HepG2 (cell line): ENCODE results near the gene BCAS3. TPM values are rescaled to one million over a fixed set of nuclear protein-coding genes. Genes with fewer than 3 reads are reported as not detected.

Experiments
- CEBPZ ChIP-seq: IDR thresholded peaks from 2 replicates; pipeline ENCODE4 v1.6.1; 2012; ENCODE audit warnings: low read length, improper control_type of control experiment
- FIP1L1 ChIP-seq: fragments of 200-400 bp; formaldehyde crosslinking; IDR thresholded peaks from 2 replicates; pipeline ENCODE4 v1.6.1; 2018; ENCODE audit warnings: low read depth, mild to moderate bottlenecking, low read length, moderate library complexity, borderline replicate concordance; ENCODE audit not compliant: insufficient read depth
- KLF16 ChIP-seq, 2 experiments: sonication (generic) in 1 of 2; formaldehyde crosslinking in 1 of 2; IDR thresholded peaks; 2 replicates each; pipeline versions ENCODE4 v1.6.1 to v1.8.0; 2016 to 2023; ENCODE audit warnings: missing genetic modification reagents in 2 of 2, missing compliant biosample characterization in 1 of 2
- MAFK ChIP-seq, 2 experiments: IDR thresholded peaks in 1 of 2; conservative IDR thresholded peaks in 1 of 2; 2 replicates each; pipeline ENCODE4 v1.6.1; 2011; ENCODE audit warnings: improper control_type of control experiment in 2 of 2, low read length in 2 of 2
- NPAS2 ChIP-seq: sonication (generic); formaldehyde crosslinking; IDR thresholded peaks from 2 replicates; pipeline ENCODE4 v1.8.0; 2022; ENCODE audit warnings: mild to moderate bottlenecking, missing genetic modification reagents, borderline replicate concordance
- RBAK ChIP-seq: sonication (generic); formaldehyde crosslinking; IDR thresholded peaks from 2 replicates; pipeline ENCODE4 v1.5.1; 2020; ENCODE audit warnings: mild to moderate bottlenecking, missing genetic modification reagents
- TBX3 ChIP-seq: fragments of 450-650 bp; IDR thresholded peaks from 2 replicates; pipeline ENCODE4 v1.6.1; 2017; ENCODE audit warnings: antibody characterized with exemption, mild to moderate bottlenecking, inconsistent platforms, borderline replicate concordance
- TOPORS ChIP-seq: sonication (generic); formaldehyde crosslinking; IDR thresholded peaks from 2 replicates; pipeline ENCODE4 v1.8.0; 2023; ENCODE audit warnings: mild to moderate bottlenecking, missing genetic modification reagents
- TRIM24 ChIP-seq: sonication (generic); formaldehyde crosslinking; IDR thresholded peaks from 2 replicates; pipeline ENCODE4 v1.8.0; 2022; ENCODE audit warnings: mild to moderate bottlenecking, missing genetic modification reagents
- ZBTB7B ChIP-seq: sonication (generic); formaldehyde crosslinking; IDR thresholded peaks from 2 replicates; pipeline ENCODE4 v1.4.0; 2020; ENCODE audit warnings: missing genetic modification reagents
- ZNF576 ChIP-seq: sonication (generic); formaldehyde crosslinking; IDR thresholded peaks from 2 replicates; pipeline ENCODE4 v1.4.0; 2020; ENCODE audit warnings: mild to moderate bottlenecking, missing genetic modification reagents
- ZNF720 ChIP-seq: sonication (generic); formaldehyde crosslinking; IDR thresholded peaks from 2 replicates; pipeline ENCODE4 v1.4.0; 2020; ENCODE audit warnings: missing genetic modification reagents
- ZNF841 ChIP-seq: sonication (generic); formaldehyde crosslinking; IDR thresholded peaks from 2 replicates; pipeline ENCODE4 v1.8.1; 2023; ENCODE audit warnings: missing genetic modification reagents, borderline replicate concordance
- polyA plus RNA-seq, 8 experiments: library from polyadenylated mRNA; depleted of rRNA in 3 of 8; stranded (reverse) in 7 of 8; unstranded in 1 of 8; fragments of >200 nt; fragmentation: Illumina TruSeq in 4 of 8; extraction: Trizol in 4 of 8; gene quantifications; 2 replicates each; pipeline versions ENCODE4 v1.2.1 to v1.2.3, GENCODE V29; 2011 to 2016; ENCODE audit warnings: low read depth in 4 of 8, missing spikeins in 1 of 8, mixed read lengths in 1 of 8; ENCODE audit not compliant: insufficient read depth in 1 of 8
- total RNA-seq, 5 experiments: library from RNA; depleted of rRNA; stranded (reverse); fragments of >200 nt; fragmentation: Illumina TruSeq; extraction: Trizol; gene quantifications; 2 replicates each; pipeline ENCODE4 v1.2.3, GENCODE V29; 2016; ENCODE audit warnings: low read depth in 1 of 5
- TF ChIP-seq, protein P1 (sequence below): IDR thresholded peaks from 2 replicates; pipeline ENCODE4 v1.6.1; 2016; ENCODE audit warnings: mild to moderate bottlenecking, missing biosample characterization, missing genetic modification reagents
- TF ChIP-seq, protein P2 (sequence below): sonication (generic); formaldehyde crosslinking; IDR thresholded peaks from 2 replicates; pipeline ENCODE4 v1.4.0; 2020; ENCODE audit warnings: missing genetic modification reagents
- TF ChIP-seq, protein P3 (sequence below): IDR thresholded peaks from 2 replicates; pipeline ENCODE4 v1.6.1; 2016; ENCODE audit warnings: low read depth, missing genetic modification reagents, missing compliant biosample characterization

Gene BCAS3
- total and polyA plus RNA-seq, 2 of the 13 experiments (the other 11 are each of a cell fraction or from before 2014, with no cell fraction given): 10.7 to 11.2 TPM

DNA sequence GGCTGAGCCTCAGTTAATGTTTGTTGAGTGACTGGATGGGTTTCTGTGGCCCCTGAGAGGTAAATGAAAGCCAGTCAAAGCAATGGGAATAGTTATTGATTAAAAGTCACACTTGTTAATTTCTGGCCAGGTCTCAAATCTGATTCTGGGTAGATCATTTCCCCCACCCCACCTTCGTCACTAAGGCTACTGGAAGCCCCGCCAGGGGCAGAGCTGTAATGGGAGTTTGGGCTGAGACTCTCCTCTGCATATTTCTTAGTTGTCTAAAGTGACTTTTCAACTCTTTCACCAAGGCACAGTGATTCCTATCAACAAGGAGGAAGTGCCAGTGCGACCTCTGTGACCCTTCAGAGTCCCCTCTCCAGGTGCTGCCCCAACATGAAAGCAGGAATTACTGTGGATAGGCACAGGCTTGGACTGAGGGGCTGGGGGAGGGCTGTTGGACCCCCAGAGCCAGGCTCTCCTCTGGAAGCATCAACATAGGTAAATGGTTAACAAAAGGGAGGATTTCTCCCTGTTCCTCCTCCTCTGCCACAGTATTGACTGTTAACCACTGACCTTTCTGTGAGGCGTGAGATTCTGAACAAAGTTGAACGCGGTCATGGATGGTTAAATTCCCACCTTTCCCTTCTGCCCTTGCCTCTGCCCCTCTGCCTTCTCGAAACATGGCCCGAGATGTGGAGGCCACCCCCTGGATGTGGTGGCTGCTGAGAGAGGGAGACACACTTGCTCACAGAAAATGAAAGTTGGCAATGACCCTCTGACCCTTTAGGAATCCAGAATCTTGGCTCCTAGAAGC is 701.2 kb downstream of the BCAS3 start (continued):
- TF ChIP-seq, protein P1, sequence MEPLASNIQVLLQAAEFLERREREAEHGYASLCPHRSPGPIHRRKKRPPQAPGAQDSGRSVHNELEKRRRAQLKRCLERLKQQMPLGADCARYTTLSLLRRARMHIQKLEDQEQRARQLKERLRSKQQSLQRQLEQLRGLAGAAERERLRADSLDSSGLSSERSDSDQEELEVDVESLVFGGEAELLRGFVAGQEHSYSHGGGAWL: peak; percentile 9; the same call in 1 of the 2 replicates
- no peak for TF ChIP-seq TOPORS (CRISPR knock-in tag)
- no peak for TF ChIP-seq TBX3
- no peak for TF ChIP-seq ZNF841
- no peak for TF ChIP-seq RBAK (CRISPR knock-in tag)
- no peak for TF ChIP-seq NPAS2 (CRISPR knock-in tag)
- TF ChIP-seq FIP1L1: no peak
- TF ChIP-seq, protein P2, sequence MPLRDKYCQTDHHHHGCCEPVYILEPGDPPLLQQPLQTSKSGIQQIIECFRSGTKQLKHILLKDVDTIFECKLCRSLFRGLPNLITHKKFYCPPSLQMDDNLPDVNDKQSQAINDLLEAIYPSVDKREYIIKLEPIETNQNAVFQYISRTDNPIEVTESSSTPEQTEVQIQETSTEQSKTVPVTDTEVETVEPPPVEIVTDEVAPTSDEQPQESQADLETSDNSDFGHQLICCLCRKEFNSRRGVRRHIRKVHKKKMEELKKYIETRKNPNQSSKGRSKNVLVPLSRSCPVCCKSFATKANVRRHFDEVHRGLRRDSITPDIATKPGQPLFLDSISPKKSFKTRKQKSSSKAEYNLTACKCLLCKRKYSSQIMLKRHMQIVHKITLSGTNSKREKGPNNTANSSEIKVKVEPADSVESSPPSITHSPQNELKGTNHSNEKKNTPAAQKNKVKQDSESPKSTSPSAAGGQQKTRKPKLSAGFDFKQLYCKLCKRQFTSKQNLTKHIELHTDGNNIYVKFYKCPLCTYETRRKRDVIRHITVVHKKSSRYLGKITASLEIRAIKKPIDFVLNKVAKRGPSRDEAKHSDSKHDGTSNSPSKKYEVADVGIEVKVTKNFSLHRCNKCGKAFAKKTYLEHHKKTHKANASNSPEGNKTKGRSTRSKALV (CRISPR knock-in tag): no peak
- no peak for TF ChIP-seq ZNF720 (CRISPR knock-in tag)
- TF ChIP-seq, protein P3, sequence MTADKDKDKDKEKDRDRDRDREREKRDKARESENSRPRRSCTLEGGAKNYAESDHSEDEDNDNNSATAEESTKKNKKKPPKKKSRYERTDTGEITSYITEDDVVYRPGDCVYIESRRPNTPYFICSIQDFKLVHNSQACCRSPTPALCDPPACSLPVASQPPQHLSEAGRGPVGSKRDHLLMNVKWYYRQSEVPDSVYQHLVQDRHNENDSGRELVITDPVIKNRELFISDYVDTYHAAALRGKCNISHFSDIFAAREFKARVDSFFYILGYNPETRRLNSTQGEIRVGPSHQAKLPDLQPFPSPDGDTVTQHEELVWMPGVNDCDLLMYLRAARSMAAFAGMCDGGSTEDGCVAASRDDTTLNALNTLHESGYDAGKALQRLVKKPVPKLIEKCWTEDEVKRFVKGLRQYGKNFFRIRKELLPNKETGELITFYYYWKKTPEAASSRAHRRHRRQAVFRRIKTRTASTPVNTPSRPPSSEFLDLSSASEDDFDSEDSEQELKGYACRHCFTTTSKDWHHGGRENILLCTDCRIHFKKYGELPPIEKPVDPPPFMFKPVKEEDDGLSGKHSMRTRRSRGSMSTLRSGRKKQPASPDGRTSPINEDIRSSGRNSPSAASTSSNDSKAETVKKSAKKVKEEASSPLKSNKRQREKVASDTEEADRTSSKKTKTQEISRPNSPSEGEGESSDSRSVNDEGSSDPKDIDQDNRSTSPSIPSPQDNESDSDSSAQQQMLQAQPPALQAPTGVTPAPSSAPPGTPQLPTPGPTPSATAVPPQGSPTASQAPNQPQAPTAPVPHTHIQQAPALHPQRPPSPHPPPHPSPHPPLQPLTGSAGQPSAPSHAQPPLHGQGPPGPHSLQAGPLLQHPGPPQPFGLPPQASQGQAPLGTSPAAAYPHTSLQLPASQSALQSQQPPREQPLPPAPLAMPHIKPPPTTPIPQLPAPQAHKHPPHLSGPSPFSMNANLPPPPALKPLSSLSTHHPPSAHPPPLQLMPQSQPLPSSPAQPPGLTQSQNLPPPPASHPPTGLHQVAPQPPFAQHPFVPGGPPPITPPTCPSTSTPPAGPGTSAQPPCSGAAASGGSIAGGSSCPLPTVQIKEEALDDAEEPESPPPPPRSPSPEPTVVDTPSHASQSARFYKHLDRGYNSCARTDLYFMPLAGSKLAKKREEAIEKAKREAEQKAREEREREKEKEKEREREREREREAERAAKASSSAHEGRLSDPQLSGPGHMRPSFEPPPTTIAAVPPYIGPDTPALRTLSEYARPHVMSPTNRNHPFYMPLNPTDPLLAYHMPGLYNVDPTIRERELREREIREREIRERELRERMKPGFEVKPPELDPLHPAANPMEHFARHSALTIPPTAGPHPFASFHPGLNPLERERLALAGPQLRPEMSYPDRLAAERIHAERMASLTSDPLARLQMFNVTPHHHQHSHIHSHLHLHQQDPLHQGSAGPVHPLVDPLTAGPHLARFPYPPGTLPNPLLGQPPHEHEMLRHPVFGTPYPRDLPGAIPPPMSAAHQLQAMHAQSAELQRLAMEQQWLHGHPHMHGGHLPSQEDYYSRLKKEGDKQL (CRISPR knock-in tag): no peak
- no peak for TF ChIP-seq MAFK (conservative IDR thresholded peaks at IDR 0.05 in 1 of 2, IDR thresholded peaks at IDR 0.05 in 1 of 2; ENCODE audit: low read length in 2 of 2)
- no peak for TF ChIP-seq ZNF576 (CRISPR knock-in tag)
- TF ChIP-seq ZBTB7B: peak; percentile 96
- no peak for TF ChIP-seq TRIM24 (CRISPR knock-in tag)
- no peak for TF ChIP-seq KLF16 (CRISPR knock-in tag; IDR thresholded peaks at IDR 0.05)
- no peak for TF ChIP-seq CEBPZ
